Measurements from ENCODE around the gene USP17L17. TPM values are rescaled to one million over a fixed set of nuclear protein-coding genes. Genes with fewer than 3 reads are reported as not detected.
"Not testable (repeated sequence)": the region's sequence is repeated elsewhere in the genome, so short reads cannot be mapped to it uniquely, and the experiment has no call there.

Gene USP17L17
- not detected for total RNA-seq
- polyA plus RNA-seq: not detected
- long read RNA-seq, donor 1: 0 reads
- long read RNA-seq, donor 2: 0 reads
- long read RNA-seq, donor 3: 0 reads
- long read RNA-seq, donor 4: 0 reads
- long read RNA-seq, donor 5: 0 reads
- long read RNA-seq, donor 6: 0 reads
- long read RNA-seq, donor 7: 0 reads
- long read RNA-seq, donor 8: 0 reads
- long read RNA-seq, donor 9: 0 reads
- long read RNA-seq, donor 10: 0 reads

- not testable (repeated sequence) for H3K9me3 ChIP-seq (ENCODE audit: control insufficient read depth in 2 of 2, insufficient read depth in 1 of 2, low read length in 1 of 2); DNase-seq (ENCODE audit: low read depth in 6 of 9, low spot score in 9 of 9); H3K4me3 ChIP-seq (ENCODE audit: low read length in 2 of 2); H3K27me3 ChIP-seq (ENCODE audit: control insufficient read depth in 2 of 2, insufficient read depth in 1 of 2, low read length in 1 of 2); H3K27ac ChIP-seq (ENCODE audit: low read depth in 1 of 2, low read length in 1 of 2); H3K4me1 ChIP-seq (ENCODE audit: control insufficient read depth in 2 of 2, insufficient read depth in 2 of 2, low read length in 2 of 2); H3K36me3 ChIP-seq (ENCODE audit: control insufficient read depth in 2 of 2, insufficient read depth in 2 of 2, low read length in 1 of 2)
- WGBS: 93% methylated on average over 5 of the region's 14 CpGs
These were observed at the start of gene USP17L17 for GRCh38 chr4:9243579-9243978. TSS of gene USP17L17 (plus strand) at chr4:9243879. CDS start at chr4:9243879, 0 bp downstream.

- not testable (repeated sequence) for H3K4me3 ChIP-seq (ENCODE audit: low read length in 2 of 2); H3K36me3 ChIP-seq (ENCODE audit: control insufficient read depth in 2 of 2, insufficient read depth in 2 of 2, low read length in 1 of 2); H3K4me1 ChIP-seq (ENCODE audit: control insufficient read depth in 2 of 2, insufficient read depth in 2 of 2, low read length in 2 of 2); H3K27me3 ChIP-seq (ENCODE audit: control insufficient read depth in 2 of 2, insufficient read depth in 1 of 2, low read length in 1 of 2); H3K9me3 ChIP-seq (ENCODE audit: control insufficient read depth in 2 of 2, insufficient read depth in 1 of 2, low read length in 1 of 2); H3K27ac ChIP-seq (ENCODE audit: low read depth in 1 of 2, low read length in 1 of 2); DNase-seq (ENCODE audit: low read depth in 6 of 9, low spot score in 9 of 9)
- no CpG with 5 or more reads among the region's 13 CpGs for WGBS
These were observed 33.3 kb upstream of the USP17L17 start, which contains the start of gene USP17L10 for GRCh38 chr4:9210357-9210756. TSS of gene USP17L10 (plus strand) at chr4:9210657. CDS start at chr4:9210657, 0 bp downstream.

GRCh38 chr4:9214701-9215100, 29.0 kb upstream of the USP17L17 start:
- not testable (repeated sequence) for DNase-seq (ENCODE audit: low read depth in 6 of 9, low spot score in 9 of 9); H3K4me1 ChIP-seq (ENCODE audit: control insufficient read depth in 2 of 2, insufficient read depth in 2 of 2, low read length in 2 of 2); H3K36me3 ChIP-seq (ENCODE audit: control insufficient read depth in 2 of 2, insufficient read depth in 2 of 2, low read length in 1 of 2); H3K27ac ChIP-seq (ENCODE audit: low read depth in 1 of 2, low read length in 1 of 2); H3K27me3 ChIP-seq (ENCODE audit: control insufficient read depth in 2 of 2, insufficient read depth in 1 of 2, low read length in 1 of 2); H3K9me3 ChIP-seq (ENCODE audit: control insufficient read depth in 2 of 2, insufficient read depth in 1 of 2, low read length in 1 of 2); H3K4me3 ChIP-seq (ENCODE audit: low read length in 2 of 2)
- WGBS: 84% methylated on average over 11 of the region's 14 CpGs

GRCh38 chr4:9215105-9215504, 28.6 kb upstream of the USP17L17 start, which contains the start of gene USP17L11:
TSS of gene USP17L11 (plus strand) at chr4:9215405. CDS start at chr4:9215405, 0 bp downstream.
- not testable (repeated sequence) for DNase-seq (ENCODE audit: low read depth in 6 of 9, low spot score in 9 of 9); H3K27me3 ChIP-seq (ENCODE audit: control insufficient read depth in 2 of 2, insufficient read depth in 1 of 2, low read length in 1 of 2); H3K4me3 ChIP-seq (ENCODE audit: low read length in 2 of 2); H3K36me3 ChIP-seq (ENCODE audit: control insufficient read depth in 2 of 2, insufficient read depth in 2 of 2, low read length in 1 of 2); H3K9me3 ChIP-seq (ENCODE audit: control insufficient read depth in 2 of 2, insufficient read depth in 1 of 2, low read length in 1 of 2); H3K4me1 ChIP-seq (ENCODE audit: control insufficient read depth in 2 of 2, insufficient read depth in 2 of 2, low read length in 2 of 2); H3K27ac ChIP-seq (ENCODE audit: low read depth in 1 of 2, low read length in 1 of 2)
- WGBS: no CpG with 5 or more reads among the region's 14 CpGs

GRCh38 chr4:9219852-9220251, 23.8 kb upstream of the USP17L17 start, which contains the start of gene USP17L12:
TSS of gene USP17L12 (plus strand) at chr4:9220152. CDS start at chr4:9220152, 0 bp downstream.
- WGBS: no CpG with 5 or more reads among the region's 13 CpGs
- H3K27me3 ChIP-seq (ENCODE audit: control insufficient read depth in 2 of 2, insufficient read depth in 1 of 2, low read length in 1 of 2); DNase-seq (ENCODE audit: low read depth in 6 of 9, low spot score in 9 of 9); H3K36me3 ChIP-seq (ENCODE audit: control insufficient read depth in 2 of 2, insufficient read depth in 2 of 2, low read length in 1 of 2); H3K4me1 ChIP-seq (ENCODE audit: control insufficient read depth in 2 of 2, insufficient read depth in 2 of 2, low read length in 2 of 2); H3K4me3 ChIP-seq (ENCODE audit: low read length in 2 of 2); H3K27ac ChIP-seq (ENCODE audit: low read depth in 1 of 2, low read length in 1 of 2); H3K9me3 ChIP-seq (ENCODE audit: control insufficient read depth in 2 of 2, insufficient read depth in 1 of 2, low read length in 1 of 2): not testable (repeated sequence)

GRCh38 chr4:9224596-9224995, 19.1 kb upstream of the USP17L17 start, which contains the start of gene USP17L13:
TSS of gene USP17L13 (plus strand) at chr4:9224896. CDS start at chr4:9224896, 0 bp downstream.
- WGBS: no CpG with 5 or more reads among the region's 14 CpGs
- H3K4me1 ChIP-seq (ENCODE audit: control insufficient read depth in 2 of 2, insufficient read depth in 2 of 2, low read length in 2 of 2); H3K9me3 ChIP-seq (ENCODE audit: control insufficient read depth in 2 of 2, insufficient read depth in 1 of 2, low read length in 1 of 2); H3K27me3 ChIP-seq (ENCODE audit: control insufficient read depth in 2 of 2, insufficient read depth in 1 of 2, low read length in 1 of 2); H3K4me3 ChIP-seq (ENCODE audit: low read length in 2 of 2); H3K27ac ChIP-seq (ENCODE audit: low read depth in 1 of 2, low read length in 1 of 2); DNase-seq (ENCODE audit: low read depth in 6 of 9, low spot score in 9 of 9); H3K36me3 ChIP-seq (ENCODE audit: control insufficient read depth in 2 of 2, insufficient read depth in 2 of 2, low read length in 1 of 2): not testable (repeated sequence)

- WGBS: 94% methylated on average over 6 of the region's 8 CpGs
- not testable (repeated sequence) for H3K27me3 ChIP-seq (ENCODE audit: control insufficient read depth in 2 of 2, insufficient read depth in 1 of 2, low read length in 1 of 2); H3K4me3 ChIP-seq (ENCODE audit: low read length in 2 of 2); H3K4me1 ChIP-seq (ENCODE audit: control insufficient read depth in 2 of 2, insufficient read depth in 2 of 2, low read length in 2 of 2); H3K36me3 ChIP-seq (ENCODE audit: control insufficient read depth in 2 of 2, insufficient read depth in 2 of 2, low read length in 1 of 2); H3K27ac ChIP-seq (ENCODE audit: low read depth in 1 of 2, low read length in 1 of 2); DNase-seq (ENCODE audit: low read depth in 6 of 9, low spot score in 9 of 9); H3K9me3 ChIP-seq (ENCODE audit: control insufficient read depth in 2 of 2, insufficient read depth in 1 of 2, low read length in 1 of 2)
These were observed 13.4 kb upstream of the USP17L17 start for GRCh38 chr4:9230249-9230648.

- no CpG with 5 or more reads among the region's 15 CpGs for WGBS
- H3K27ac ChIP-seq (ENCODE audit: low read depth in 1 of 2, low read length in 1 of 2); H3K4me3 ChIP-seq (ENCODE audit: low read length in 2 of 2); DNase-seq (ENCODE audit: low read depth in 6 of 9, low spot score in 9 of 9); H3K4me1 ChIP-seq (ENCODE audit: control insufficient read depth in 2 of 2, insufficient read depth in 2 of 2, low read length in 2 of 2); H3K36me3 ChIP-seq (ENCODE audit: control insufficient read depth in 2 of 2, insufficient read depth in 2 of 2, low read length in 1 of 2); H3K9me3 ChIP-seq (ENCODE audit: control insufficient read depth in 2 of 2, insufficient read depth in 1 of 2, low read length in 1 of 2); H3K27me3 ChIP-seq (ENCODE audit: control insufficient read depth in 2 of 2, insufficient read depth in 1 of 2, low read length in 1 of 2): not testable (repeated sequence)
These were observed 9.6 kb upstream of the USP17L17 start, which contains the start of gene USP17L15 for GRCh38 chr4:9234085-9234484. TSS of gene USP17L15 (plus strand) at chr4:9234385. CDS start at chr4:9234385, 0 bp downstream.

GRCh38 chr4:9238461-9238860, 5.2 kb upstream of the USP17L17 start:
- not testable (repeated sequence) for H3K36me3 ChIP-seq (ENCODE audit: control insufficient read depth in 2 of 2, insufficient read depth in 2 of 2, low read length in 1 of 2); H3K9me3 ChIP-seq (ENCODE audit: control insufficient read depth in 2 of 2, insufficient read depth in 1 of 2, low read length in 1 of 2); H3K27me3 ChIP-seq (ENCODE audit: control insufficient read depth in 2 of 2, insufficient read depth in 1 of 2, low read length in 1 of 2); DNase-seq (ENCODE audit: low read depth in 6 of 9, low spot score in 9 of 9); H3K27ac ChIP-seq (ENCODE audit: low read depth in 1 of 2, low read length in 1 of 2); H3K4me1 ChIP-seq (ENCODE audit: control insufficient read depth in 2 of 2, insufficient read depth in 2 of 2, low read length in 2 of 2); H3K4me3 ChIP-seq (ENCODE audit: low read length in 2 of 2)
- 91% methylated on average over 11 of the region's 12 CpGs for WGBS
